VCaP (cell line): Measurements from ENCODE around the gene CXCL5.

Source experiments
- H3K27ac ChIP-seq: fragments of 450-650 bp; 2 replicates; pipeline ENCODE4 v1.5.1; 2017
- TF ChIP-seq, protein P1 (sequence below): fragments of 450-650 bp; conservative IDR thresholded peaks from 2 replicates; pipeline ENCODE4 v1.5.1; 2017; ENCODE audit warnings: mild to moderate bottlenecking, moderate library complexity

The CXCL5 gene

DNA sequence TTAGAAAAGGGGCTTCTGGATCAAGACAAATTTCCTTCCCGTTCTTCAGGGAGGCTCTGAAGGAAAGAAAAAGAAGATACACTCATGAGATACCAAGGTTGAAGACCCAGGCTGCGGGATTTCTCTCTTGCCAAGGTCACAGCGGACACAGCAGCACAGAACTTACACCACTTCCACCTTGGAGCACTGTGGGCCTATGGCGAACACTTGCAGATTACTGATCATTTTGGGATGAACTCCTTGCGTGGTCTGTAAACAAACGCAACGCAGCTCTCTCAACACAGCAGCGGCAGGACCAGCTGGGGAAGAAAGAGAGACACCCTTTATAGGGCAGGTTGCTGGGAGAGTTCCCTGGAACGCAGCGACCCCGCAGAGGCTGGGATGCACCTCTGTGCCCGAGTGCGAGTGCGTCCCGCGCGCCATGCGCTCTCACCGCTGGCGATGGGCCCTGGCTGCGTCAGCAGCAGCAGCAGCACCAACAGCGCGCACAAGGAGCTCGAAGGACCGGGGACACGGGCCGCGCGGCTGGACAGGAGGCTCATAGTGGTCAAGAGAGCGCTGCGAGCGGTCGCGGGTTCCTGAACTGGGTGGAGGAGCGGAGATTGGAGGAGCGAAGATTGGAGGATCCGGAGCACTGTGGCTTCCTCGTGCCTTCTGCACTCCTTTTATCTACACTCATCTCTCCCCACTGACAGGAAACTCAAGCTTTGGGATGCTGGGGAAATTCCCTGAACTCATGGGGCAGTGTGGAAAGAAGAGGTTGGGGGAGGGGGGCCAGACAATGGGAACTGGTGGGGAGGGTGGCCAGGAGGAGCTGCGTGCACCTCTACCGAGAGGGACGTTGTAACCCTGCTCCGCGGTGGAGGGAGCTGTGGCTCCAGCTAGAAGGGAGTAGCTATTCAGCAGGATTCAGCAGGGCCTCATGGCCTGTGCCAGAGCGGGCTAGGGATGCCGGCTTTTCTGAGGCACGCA is at the start of gene CXCL5:
Gene CXCL5 (minus strand): TSS at position 638 of the 972 bp plus-strand sequence. CDS start 96 bp downstream, at position 542.
- TF ChIP-seq, protein P1, sequence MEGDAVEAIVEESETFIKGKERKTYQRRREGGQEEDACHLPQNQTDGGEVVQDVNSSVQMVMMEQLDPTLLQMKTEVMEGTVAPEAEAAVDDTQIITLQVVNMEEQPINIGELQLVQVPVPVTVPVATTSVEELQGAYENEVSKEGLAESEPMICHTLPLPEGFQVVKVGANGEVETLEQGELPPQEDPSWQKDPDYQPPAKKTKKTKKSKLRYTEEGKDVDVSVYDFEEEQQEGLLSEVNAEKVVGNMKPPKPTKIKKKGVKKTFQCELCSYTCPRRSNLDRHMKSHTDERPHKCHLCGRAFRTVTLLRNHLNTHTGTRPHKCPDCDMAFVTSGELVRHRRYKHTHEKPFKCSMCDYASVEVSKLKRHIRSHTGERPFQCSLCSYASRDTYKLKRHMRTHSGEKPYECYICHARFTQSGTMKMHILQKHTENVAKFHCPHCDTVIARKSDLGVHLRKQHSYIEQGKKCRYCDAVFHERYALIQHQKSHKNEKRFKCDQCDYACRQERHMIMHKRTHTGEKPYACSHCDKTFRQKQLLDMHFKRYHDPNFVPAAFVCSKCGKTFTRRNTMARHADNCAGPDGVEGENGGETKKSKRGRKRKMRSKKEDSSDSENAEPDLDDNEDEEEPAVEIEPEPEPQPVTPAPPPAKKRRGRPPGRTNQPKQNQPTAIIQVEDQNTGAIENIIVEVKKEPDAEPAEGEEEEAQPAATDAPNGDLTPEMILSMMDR, result no peak
- peak within 1 kb of the TSS; percentile 18; the same call in 1 of the 2 replicates for H3K27ac ChIP-seq

DNA sequence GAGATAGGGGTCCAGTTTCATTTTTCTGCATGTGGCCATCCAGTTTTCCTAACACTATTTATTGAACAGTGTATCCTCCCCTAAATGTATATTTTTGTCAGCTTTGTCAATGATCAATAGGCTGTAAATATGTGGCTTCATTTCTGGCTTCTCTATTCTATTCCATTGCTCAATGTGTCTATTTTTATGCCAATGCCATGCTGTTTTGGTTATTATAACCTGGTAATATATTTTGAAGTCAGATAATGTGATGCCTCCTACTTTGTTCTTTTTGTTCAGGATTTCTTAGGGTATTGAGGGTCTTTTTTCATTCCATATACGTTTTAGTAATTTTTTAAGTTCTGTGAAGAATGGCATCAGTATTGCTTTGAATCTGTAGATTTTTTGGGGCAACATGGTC is 48.7 kb upstream of the CXCL5 start:
- no peak overlapping the region for H3K27ac ChIP-seq
- TF ChIP-seq, protein P1, result no peak

DNA sequence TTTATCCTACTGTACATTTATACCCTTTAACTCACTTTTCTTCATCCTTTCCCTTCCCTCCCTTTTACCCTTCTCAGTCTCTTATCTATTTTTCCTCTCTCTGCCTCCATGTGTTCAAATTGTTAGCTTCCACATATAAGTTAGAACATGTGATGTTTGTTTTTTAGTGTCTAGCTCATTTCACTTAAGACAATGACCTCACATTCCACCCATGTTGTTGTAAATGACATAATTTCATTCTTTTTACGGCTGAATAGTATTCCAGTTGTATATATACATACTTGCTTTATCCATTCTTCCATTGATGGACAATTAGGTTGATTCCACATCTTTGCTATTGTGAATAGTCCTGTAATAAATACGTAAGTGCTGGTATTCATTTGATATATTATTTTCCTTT is 47.3 kb upstream of the CXCL5 start:
- H3K27ac ChIP-seq, result no peak overlapping the region
- TF ChIP-seq, protein P1, result no peak

DNA sequence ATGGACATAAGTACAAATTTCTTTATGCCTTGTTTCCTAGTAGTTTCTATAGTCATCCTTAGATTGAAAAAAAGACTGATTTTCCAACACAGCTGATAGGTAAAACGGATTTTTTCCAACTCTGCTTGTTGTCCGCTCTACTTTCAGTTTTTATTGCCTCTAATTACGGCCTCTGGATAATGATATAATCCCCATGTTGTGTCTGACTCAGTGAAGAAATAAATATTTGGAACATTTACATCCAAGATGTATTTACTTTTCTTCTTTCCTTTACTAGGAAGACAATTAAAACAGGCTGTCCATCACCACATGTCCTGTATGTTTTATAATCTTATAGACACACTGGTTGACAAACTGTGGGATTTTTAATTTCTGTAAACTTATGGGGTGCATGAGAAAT is 46.8 kb upstream of the CXCL5 start:
- no peak overlapping the region for H3K27ac ChIP-seq
- TF ChIP-seq, protein P1, result no peak

DNA sequence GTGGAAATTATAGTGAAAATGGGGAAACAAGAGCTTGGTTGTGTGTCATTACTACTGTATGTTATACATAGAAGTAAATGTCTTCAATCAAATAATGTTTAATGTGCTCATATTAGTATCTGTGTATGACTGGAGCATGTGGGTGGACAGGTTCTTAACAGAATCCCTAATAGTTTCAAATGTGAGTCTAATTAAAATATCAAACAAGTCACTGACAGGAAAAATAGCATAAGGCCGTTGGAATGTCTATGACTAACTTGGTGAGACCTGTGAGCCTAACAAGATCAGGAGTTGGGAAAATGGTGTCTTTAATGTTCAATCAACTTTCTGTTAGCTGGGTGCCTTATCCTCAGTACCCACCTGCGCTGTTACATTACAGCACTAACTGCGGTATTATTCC is 46.2 kb upstream of the CXCL5 start:
- TF ChIP-seq, protein P1, result no peak
- no peak overlapping the region for H3K27ac ChIP-seq

DNA sequence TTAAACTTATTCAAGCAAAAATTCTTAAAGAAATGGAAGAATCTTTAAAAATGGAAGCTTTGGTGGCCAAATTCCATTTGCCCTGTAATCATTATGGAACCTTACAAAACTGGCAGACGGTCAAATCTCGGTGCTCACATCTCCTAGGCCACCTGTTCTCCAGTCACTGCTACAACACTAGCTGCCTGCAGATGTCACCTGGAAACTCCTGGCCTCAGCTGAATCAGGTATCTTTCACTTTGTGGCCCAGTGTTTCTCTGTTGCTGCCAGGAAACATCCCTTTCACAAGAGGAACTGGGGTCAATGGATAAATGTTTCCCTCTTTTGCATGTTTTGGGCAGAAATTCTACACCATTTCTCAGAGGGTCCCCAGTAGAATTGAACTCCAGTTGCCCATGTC is 44.2 kb upstream of the CXCL5 start:
- H3K27ac ChIP-seq, result no peak overlapping the region
- TF ChIP-seq, protein P1, result peak; percentile 56

DNA sequence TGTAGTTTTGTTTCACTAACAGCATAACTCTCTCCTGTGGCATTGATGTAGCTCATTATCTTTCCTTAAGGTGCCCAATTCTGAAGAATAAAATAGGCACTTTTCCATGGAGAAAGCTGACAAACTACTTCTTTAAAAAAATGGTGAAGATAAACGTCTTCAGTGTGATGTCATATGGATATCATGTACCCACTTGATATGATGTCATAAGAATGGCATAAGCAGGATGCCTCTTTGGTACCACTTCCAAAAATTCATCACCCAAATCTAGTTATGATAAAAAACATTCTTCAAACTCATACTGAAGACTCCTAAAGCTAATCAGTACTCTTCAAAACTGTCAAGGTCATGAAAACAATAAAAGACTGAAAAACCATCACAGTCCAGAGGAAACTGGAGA is 42.9 kb upstream of the CXCL5 start:
- H3K27ac ChIP-seq, result no peak overlapping the region
- TF ChIP-seq, protein P1, result no peak
